GM21423 (cell line): ENCODE data around the gene ATP11A.
"Not testable (repeated sequence)": the region's sequence is repeated elsewhere in the genome, so short reads cannot be mapped to it uniquely, and the experiment has no call there.

ENCODE experiments used
- ATAC-seq: cut with Tn5 transposase; IDR thresholded peaks from one replicate; pipeline ENCODE4 v1.9.1; 2021; ENCODE audit warnings: mild to moderate bottlenecking, moderate library complexity; ENCODE audit not compliant: unreplicated experiment

The ATP11A gene

GRCh38 chr13:112669881-112670499, 19.8 kb upstream of the ATP11A start:
- no peak for ATAC-seq

GRCh38 chr13:112670864-112671263, 19.0 kb upstream of the ATP11A start:
- ATAC-seq: no peak

- ATAC-seq: no peak
Measured at GRCh38 chr13:112671359-112671758, 18.5 kb upstream of the ATP11A start.

- no peak for ATAC-seq
Measured at GRCh38 chr13:112672651-112673284, 17.1 kb upstream of the ATP11A start.

- no peak for ATAC-seq
Measured at GRCh38 chr13:112674412-112675365, 15.1 kb upstream of the ATP11A start.

- no peak for ATAC-seq
Measured at GRCh38 chr13:112675366-112675756, 14.5 kb upstream of the ATP11A start.

GRCh38 chr13:112677421-112677962, 12.3 kb upstream of the ATP11A start:
- not testable (repeated sequence) for ATAC-seq

GRCh38 chr13:112679381-112679780, 10.5 kb upstream of the ATP11A start:
- ATAC-seq: no peak

- no peak for ATAC-seq
Measured at GRCh38 chr13:112679932-112680677, 9.7 kb upstream of the ATP11A start.

GRCh38 chr13:112680741-112681360, 9.0 kb upstream of the ATP11A start:
- no peak for ATAC-seq

- no peak for ATAC-seq
Measured at GRCh38 chr13:112683581-112683980, 6.3 kb upstream of the ATP11A start.

GRCh38 chr13:112684071-112684845, 5.6 kb upstream of the ATP11A start:
- no peak for ATAC-seq

- ATAC-seq: not testable (repeated sequence)
Measured at GRCh38 chr13:112685189-112685805, 4.5 kb upstream of the ATP11A start.

- ATAC-seq: no peak
Measured at GRCh38 chr13:112685896-112686295, 3.9 kb upstream of the ATP11A start.

GRCh38 chr13:112686364-112686763, 3.5 kb upstream of the ATP11A start:
- no peak for ATAC-seq

GRCh38 chr13:112686987-112687386, 2.9 kb upstream of the ATP11A start:
- ATAC-seq: no peak

GRCh38 chr13:112687836-112688559, 1.8 kb upstream of the ATP11A start:
- no peak for ATAC-seq

GRCh38 chr13:112688560-112689302, 1.1 kb upstream of the ATP11A start:
- ATAC-seq: no peak
